NB4 (cell line): ENCODE results near the gene BCAS3.
A peak's percentile ranks its signal among the peaks of the same experiment; 100 is the strongest.
"Not testable (repeated sequence)": the region's sequence is repeated elsewhere in the genome, so short reads cannot be mapped to it uniquely, and the experiment has no call there.

Experiments used
- DNase-seq: peaks from one replicate; pipeline ENCODE4 v3.0.0; 2010; ENCODE audit warnings: low read depth
- H3K4me3 ChIP-seq: one replicate; pipeline ENCODE4 v1.5.1; 2011; ENCODE audit warnings: mild to moderate bottlenecking, low read depth, low read length, moderate library complexity
- MAX ChIP-seq: IDR thresholded peaks from 2 replicates; pipeline ENCODE4 v1.6.1; 2011; ENCODE audit warnings: low read depth, low read length
- MYC ChIP-seq: IDR thresholded peaks from 2 replicates; pipeline ENCODE4 v1.6.1; 2011; ENCODE audit warnings: low read depth, low read length
- POLR2A ChIP-seq: IDR thresholded peaks from 2 replicates; pipeline ENCODE4 v1.6.1; 2011; ENCODE audit warnings: mild to moderate bottlenecking; ENCODE audit not compliant: insufficient read length; ENCODE audit errors: extremely low read depth
- TF ChIP-seq, protein P1 (sequence below): IDR thresholded peaks from one replicate; pipeline ENCODE4 v1.5.1; 2012; ENCODE audit warnings: low read depth, low read length

BCAS3 gene

GRCh38 chr17:61000911-61001310 lies 323.3 kb downstream of the BCAS3 start:
- no peak for TF ChIP-seq MAX
- no peak for TF ChIP-seq POLR2A
- TF ChIP-seq MYC = no peak
- TF ChIP-seq, protein P1, sequence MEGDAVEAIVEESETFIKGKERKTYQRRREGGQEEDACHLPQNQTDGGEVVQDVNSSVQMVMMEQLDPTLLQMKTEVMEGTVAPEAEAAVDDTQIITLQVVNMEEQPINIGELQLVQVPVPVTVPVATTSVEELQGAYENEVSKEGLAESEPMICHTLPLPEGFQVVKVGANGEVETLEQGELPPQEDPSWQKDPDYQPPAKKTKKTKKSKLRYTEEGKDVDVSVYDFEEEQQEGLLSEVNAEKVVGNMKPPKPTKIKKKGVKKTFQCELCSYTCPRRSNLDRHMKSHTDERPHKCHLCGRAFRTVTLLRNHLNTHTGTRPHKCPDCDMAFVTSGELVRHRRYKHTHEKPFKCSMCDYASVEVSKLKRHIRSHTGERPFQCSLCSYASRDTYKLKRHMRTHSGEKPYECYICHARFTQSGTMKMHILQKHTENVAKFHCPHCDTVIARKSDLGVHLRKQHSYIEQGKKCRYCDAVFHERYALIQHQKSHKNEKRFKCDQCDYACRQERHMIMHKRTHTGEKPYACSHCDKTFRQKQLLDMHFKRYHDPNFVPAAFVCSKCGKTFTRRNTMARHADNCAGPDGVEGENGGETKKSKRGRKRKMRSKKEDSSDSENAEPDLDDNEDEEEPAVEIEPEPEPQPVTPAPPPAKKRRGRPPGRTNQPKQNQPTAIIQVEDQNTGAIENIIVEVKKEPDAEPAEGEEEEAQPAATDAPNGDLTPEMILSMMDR = no peak
- peak; percentile 19 for DNase-seq
- H3K4me3 ChIP-seq = no peak overlapping the region

- peak; percentile 51 for DNase-seq
- TF ChIP-seq, protein P1 = no peak
- TF ChIP-seq POLR2A (no peak), MYC (no peak), MAX (no peak)
- no peak overlapping the region for H3K4me3 ChIP-seq
Measured at GRCh38 chr17:61002316-61002736, 324.7 kb downstream of the BCAS3 start.

GRCh38 chr17:61005358-61005757 lies 327.7 kb downstream of the BCAS3 start:
- TF ChIP-seq MAX = no peak
- TF ChIP-seq MYC = no peak
- TF ChIP-seq, protein P1 = no peak
- no peak for TF ChIP-seq POLR2A
- DNase-seq = no peak
- H3K4me3 ChIP-seq = no peak overlapping the region

- not testable (repeated sequence) for DNase-seq, H3K4me3 ChIP-seq
Measured at GRCh38 chr17:61005958-61006357, 328.3 kb downstream of the BCAS3 start.

- TF ChIP-seq POLR2A (no peak), MAX (no peak), MYC (no peak)
- TF ChIP-seq, protein P1 = no peak
- DNase-seq = no peak
- H3K4me3 ChIP-seq = no peak overlapping the region
Measured at GRCh38 chr17:61007980-61008379, 330.3 kb downstream of the BCAS3 start.

DNA sequence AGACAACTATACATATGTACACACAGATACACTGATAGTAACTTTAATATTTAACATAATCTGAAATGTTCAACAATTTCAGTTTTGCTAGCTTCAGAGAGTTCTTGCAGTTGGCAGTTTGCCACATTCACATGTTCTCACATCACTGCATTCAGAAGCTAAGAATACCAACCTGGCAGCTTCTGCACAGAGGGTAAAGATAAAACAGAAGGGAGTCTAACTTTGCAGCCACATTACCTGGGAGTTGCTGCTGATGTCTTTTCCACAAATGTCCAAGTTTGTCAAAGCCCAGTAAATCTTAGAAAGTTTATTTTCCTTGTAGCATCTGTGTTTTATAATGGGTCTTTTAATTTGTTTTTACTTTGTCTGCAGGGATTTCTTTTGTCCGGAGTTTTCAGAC lies 332.0 kb downstream of the BCAS3 start:
- H3K4me3 ChIP-seq = no peak overlapping the region
- TF ChIP-seq MYC (no peak), POLR2A (no peak), MAX (no peak)
- TF ChIP-seq, protein P1 = no peak
- no peak for DNase-seq
